GM19351 (cell line): ENCODE data around the gene MC4R.
"Not testable (repeated sequence)": the region's sequence is repeated elsewhere in the genome, so short reads cannot be mapped to it uniquely, and the experiment has no call there.

Experiments
- ATAC-seq: cut with Tn5 transposase; IDR thresholded peaks from one replicate; pipeline ENCODE4 v1.9.1; 2021; ENCODE audit warnings: mild to moderate bottlenecking, moderate library complexity; ENCODE audit not compliant: unreplicated experiment

The MC4R gene

GRCh38 chr18:60372596-60372995 lies at the start of gene MC4R:
MC4R (minus strand) TSS chr18:60372775; CDS start chr18:60372349, 426 bp downstream.
- no peak for ATAC-seq

- ATAC-seq: not testable (repeated sequence)
Measured at GRCh38 chr18:60422306-60422705, 49.7 kb upstream of the MC4R start.

DNA sequence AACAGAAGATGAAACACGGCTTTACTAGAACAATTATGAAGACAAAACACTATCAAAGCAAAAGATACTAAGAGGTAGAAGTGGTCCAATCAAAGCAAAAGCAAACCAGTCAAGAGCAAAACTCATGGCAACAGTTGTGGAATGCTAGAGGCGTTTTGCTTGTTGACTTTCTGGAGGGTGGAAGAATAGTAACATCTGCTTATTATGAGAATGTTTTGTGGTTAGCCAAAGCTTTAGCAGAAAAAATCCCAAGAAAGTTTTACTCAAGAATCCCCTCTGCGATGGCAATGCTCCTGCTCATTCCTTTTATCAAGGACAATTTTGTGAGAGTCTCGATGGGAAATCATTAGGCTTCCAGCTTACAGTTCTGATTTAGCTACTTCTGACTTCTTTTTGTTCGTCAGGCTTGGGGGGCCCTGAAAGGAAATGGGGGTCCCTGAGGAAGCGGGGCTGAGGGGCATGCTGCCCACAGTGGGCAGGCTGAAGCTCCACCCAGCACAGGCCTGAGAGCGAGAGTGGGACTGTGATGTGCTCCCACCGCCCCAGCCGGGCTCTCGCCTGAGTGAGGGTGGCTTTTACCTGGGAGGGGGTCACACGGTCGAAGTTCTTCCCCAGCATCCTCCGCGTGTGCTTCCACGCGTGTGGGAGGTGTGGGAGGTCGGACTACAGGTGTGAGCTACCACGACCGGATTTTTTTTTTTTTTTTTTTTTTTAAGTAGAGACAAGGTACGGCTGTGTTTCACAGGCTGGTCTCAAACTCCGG lies 49.0 kb upstream of the MC4R start:
- ATAC-seq: no peak

DNA sequence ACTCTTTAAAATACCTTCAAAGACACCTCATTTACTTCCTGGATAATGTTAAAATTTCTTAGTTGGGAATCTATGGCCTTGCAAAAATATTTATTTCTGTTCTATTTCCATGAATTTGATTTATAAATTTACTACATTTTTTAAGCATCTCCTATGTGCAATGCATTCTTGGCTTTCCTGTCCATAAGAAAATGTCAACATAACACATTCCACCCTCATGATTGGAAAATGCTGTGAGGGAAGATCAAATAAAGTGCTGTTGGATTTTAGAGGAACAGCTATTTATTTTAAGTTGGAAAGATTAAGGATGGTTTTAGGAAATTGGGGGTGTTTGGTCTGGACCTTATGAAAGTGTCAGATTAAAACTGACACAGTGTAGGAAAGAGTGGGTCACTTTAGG lies 45.4 kb upstream of the MC4R start:
- no peak for ATAC-seq

DNA sequence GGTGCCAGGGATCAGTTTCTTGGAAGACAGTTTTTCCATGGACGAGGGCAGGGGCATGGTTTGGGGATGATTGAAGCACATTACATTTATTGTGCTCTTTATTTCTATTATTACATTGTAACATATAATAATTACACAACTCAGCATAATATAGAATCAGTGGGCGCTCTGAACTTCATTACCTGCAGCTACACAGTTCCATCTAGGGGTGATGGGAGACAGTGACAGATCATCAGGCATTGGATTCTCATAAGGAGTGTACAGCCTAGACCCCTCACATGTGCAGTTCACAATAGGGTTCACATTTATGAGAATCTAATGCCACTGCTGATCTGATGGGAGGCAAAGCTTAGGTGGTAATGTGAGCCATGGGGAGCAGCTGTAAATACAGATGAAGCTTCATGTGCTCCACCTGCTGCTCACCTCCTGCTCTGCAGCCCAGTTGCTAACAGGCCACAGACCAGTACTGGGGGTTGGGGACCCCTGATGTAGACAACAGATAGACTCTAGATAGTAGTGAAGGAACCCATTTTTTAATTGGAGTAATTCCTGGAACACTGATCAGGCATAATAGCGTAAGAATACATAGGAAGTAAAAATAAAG lies 41.5 kb upstream of the MC4R start:
- ATAC-seq: peak; percentile 72

GRCh38 chr18:60411715-60412114 lies 39.1 kb upstream of the MC4R start:
- ATAC-seq: no peak

DNA sequence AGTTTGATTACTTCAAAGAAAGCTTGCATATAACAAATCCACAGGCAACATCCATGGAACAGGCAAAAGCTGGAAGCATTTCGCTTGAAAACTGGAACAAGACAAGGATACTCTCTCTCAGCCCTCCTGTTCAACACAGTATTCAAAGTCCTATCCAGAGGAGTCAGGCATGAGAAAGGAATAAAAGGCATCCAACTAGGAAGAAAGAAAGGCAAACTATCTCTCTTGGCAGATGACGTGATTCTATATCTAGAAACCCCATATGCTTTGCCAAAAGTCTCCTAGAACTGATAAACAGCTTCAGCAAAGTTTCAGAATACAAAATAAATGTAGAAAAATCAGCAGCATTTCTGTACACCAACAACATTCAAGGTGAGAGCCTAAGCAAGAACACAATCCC lies 34.1 kb upstream of the MC4R start:
- no peak for ATAC-seq

DNA sequence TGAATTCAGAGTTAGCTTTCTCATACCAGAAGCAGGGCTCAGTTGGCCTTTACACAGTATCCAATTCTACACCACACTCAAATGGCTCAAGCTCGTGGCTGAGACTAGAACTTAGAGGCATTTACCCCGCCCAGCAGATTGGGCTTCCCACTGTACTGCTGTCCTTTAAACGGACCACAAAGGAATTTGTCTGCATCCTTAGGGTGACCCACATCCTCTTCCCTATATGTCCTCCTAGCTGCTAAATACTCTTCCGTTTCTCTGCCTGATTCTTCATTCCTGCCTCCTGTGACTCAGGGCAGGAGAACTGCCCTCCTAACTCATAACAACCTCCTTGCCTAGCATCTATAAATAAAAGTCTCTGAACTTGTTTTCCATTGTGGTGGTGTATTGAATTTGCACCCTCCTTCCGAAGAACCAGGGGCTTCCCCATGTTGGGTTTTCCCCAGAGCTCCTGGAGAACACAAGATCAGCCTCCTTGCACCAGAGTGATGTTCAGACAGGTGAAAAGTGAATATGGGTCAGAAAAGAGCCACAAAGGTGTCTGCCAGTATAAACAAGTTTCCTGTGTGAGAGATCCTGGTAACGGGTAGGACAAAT lies 32.0 kb upstream of the MC4R start:
- no peak for ATAC-seq

GRCh38 chr18:60401346-60401745 lies 28.8 kb upstream of the MC4R start:
- no peak for ATAC-seq

- ATAC-seq: no peak
Measured at GRCh38 chr18:60391571-60392226, 19.1 kb upstream of the MC4R start.

DNA sequence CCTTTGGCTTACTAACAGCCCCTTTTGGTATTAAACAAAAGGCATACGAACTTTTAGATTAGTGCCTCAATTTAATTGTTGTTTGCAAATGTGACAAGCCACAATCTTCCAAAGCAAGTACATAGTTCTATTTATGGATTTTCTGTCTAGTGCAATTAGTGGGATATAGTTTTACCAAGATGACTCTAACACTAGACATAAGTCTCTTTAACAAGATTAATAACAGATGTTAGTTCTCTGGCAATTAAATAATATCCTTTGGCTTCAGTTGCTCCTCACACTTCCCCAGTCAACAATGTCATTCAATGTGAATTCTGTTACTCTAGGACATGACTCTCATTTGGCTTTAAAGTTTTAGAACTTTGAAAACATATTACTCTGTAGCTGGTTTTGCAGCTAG lies 16.7 kb upstream of the MC4R start:
- ATAC-seq: no peak

- ATAC-seq: no peak
Measured at GRCh38 chr18:60385693-60386092, 13.1 kb upstream of the MC4R start.

- no peak for ATAC-seq
Measured at GRCh38 chr18:60383893-60384292, 11.3 kb upstream of the MC4R start.

DNA sequence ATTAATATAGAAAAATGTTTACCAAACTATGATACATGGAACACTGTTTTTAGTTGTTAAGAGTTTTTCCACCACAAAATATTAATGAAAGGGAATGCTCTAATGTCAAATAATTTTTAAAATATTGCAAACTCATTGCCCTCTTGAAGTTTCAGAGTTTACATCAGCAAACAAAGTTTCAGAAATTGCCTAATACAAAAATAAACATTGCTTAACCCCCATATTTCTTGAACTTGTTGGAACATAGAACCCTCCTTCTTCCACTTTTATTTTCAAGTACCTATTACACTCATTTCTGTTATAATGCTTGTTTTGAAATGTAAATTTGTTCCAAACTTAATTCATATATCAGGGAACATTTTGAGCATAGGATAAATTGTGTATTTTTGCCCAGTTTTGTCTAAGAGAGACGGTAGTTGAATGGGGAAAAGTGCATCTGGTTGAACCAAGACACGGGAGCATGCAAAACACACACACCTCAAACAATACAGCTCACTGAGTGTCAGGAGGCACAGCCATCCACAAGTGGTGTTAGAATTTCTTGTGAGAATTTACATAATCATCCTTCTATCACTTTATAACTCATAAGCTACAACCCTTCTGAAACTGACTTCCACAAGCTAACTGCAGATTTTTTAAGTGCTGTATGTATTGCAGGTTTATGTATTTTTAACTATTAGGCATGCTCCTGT lies 5.3 kb upstream of the MC4R start:
- ATAC-seq: no peak

DNA sequence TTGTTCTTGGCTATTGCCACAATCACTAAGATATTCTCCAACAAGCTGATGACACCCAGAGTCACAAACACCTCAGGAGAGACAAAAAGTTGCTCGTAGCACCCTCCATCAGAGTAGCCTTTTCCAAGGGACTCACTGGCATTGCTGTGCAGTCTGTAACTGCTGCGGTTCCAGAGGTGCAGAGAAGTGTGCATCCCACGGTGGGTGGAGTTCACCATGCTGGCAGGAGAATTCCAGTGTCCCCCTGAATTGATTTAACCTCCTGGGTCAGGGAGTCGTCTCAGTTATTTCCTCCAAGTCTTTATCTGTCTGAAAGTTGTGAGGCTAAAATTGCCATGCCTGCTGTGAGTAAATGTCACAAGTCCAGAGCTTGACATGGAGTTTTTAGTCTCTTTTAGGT lies 443 bp downstream of the MC4R start:
- ATAC-seq: no peak

DNA sequence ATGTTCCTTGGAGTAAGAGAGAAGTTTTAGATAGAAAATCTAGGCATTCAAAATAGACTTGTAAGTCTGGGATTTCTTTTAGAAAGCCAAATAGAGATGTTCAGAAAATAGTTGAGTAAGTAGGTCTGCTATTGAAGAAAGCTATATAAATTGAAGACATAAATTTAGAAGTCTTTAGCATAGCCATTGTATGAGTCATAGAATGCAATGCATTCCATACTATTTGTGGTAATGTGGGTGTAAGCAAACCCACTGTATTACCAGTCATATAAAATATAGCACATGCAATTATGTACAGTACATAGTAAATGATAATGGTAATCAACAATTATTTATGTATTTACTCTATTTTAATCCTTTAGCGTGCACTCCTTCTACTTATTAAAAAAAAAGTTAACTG lies 14.1 kb downstream of the MC4R start:
- ATAC-seq: no peak

DNA sequence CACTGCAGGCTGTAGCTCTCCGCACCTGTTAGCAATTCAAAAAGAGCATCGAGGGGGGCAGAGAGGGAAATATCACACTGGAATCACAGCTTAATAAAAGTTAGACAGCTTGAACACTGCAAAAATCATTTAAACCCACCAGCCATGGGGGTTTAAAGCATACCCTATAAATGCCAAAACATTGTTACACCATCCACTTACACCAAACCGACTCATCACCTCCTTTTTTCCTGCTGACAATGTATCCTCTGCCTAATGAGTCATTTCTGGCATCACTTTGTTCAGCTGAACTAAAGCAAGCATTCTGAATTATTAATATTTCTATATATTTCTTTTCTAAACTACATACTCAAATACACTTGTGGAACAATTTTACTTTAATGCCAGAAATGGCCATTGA lies 21.6 kb downstream of the MC4R start:
- ATAC-seq: no peak

DNA sequence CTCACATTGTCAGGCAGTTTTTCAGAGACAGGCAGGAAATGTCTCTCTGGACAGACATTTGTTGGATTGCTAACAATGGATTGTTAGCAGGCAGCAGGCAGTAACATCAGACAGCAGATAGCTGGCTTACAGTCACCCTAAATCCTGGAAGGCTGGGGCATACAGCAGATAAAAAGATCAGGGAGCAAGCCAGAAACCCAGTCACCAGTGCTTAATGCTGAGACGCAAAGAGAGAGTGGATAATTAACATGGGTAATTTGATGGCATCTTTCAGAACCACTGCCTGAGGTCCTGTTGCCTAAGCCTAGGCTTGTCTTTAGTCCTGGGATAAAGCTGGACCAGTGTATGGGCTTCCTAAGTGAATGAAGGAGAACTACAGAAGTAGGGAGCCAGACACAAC lies 22.4 kb downstream of the MC4R start:
- ATAC-seq: no peak

DNA sequence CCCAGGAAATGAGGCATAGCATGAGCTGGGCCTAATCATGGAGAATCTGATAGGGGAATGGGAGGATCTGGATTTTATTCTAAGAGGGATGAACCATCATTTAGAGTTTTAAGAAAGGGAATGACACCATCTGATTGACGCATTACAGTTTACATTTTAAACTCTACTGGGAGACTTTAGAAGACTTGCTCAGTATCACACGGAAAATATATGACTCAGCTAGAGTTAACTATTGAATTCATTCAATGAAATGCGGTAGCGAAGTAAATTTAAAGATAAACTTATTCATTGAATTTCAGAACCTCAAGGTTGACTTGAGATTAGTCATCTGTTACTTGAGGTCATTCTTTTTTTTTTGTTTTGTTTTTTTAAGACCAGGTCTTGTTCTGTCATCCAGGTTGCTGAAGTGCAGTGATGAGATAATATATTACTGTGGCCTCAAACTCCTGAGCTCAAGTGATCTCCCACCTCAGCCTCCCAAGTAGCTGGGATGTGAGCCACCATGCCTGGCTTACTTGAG lies 25.0 kb downstream of the MC4R start:
- no peak for ATAC-seq

DNA sequence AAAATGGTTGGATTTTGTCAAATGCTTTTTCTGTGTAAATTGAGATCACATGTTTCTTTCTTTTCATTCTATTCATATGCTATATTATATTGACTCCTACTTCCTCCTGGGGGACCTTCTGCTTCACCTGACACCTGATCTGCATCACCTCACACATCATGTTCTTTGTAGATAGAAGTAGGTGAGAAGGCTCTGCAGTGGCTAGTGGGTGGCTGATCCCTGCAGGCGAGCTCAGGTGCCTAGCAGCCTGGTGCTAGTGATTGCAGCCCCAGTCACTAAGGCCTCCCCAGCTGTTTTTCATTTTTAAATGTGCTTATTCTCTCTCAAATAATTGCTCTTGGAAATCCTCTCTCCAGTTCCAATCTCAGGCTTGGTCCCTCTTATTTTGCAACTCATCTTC lies 33.6 kb downstream of the MC4R start:
- ATAC-seq: no peak

DNA sequence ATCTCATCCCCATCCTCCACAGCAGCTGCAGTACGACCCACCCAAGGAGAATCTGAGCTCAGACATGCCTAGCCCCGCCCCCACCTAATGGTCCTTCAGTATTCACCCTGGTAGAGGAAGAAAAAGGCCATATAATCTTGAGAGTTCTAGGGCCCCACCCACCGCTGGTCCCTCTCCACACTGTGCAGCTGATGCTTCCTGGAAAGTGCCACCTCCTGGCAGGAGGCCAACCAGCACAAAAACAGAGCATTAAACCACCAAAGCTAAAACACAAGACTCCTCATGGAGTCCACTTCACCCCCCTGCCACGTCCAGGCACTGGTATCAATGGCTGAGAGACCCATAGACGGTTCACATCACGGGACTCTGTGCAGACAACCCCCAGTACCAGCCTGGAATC lies 40.7 kb downstream of the MC4R start:
- ATAC-seq: no peak
